Lower leg skin (tissue), 3 donors: ENCODE results near the gene KRT76.

Source experiments
- CTCF ChIP-seq, 3 donors: fragments of 450-650 bp; IDR thresholded peaks; one replicate each; pipeline ENCODE4 v1.5.1; 2016; ENCODE audit warnings: antibody characterized with exemption in 3 of 3, mild to moderate bottlenecking in 3 of 3, moderate library complexity in 2 of 3
- POLR2A ChIP-seq, 2 donors: fragments of 450-650 bp; IDR thresholded peaks; one replicate each; pipeline ENCODE4 v1.6.1; 2016 to 2017; ENCODE audit warnings: antibody characterized with exemption in 2 of 2, mild to moderate bottlenecking in 1 of 2, moderate library complexity in 1 of 2

- TF ChIP-seq CTCF (IDR thresholded peaks at IDR 0.05) (no peak), POLR2A (IDR thresholded peaks at IDR 0.05) (no peak)
Observed at GRCh38 chr12:52814710-52815155, 37.6 kb upstream of the KRT76 start.
